ENCODE measurements around the gene MYO5B.

Gene MYO5B

DNA sequence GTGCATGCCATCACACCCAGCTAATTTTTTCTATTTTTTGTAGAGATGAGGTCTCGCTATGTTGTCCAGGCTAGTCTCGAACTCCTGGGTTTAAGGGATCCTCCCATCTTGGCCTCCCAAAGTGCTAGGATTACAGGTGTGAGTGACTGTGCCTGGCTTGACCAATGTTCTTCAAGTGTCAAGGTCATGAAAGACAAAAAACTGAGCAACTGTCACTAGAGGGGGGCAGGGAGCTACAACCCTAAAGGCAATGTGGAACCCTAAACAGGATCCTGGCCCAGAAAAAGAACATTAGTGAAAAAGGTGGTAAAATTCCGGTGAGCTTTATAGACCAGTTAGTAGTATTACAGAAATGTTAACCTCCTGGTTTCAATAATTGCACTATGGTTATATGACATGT lies 7.3 kb downstream of the MYO5B start:
- no peak for DNase-seq

DNA sequence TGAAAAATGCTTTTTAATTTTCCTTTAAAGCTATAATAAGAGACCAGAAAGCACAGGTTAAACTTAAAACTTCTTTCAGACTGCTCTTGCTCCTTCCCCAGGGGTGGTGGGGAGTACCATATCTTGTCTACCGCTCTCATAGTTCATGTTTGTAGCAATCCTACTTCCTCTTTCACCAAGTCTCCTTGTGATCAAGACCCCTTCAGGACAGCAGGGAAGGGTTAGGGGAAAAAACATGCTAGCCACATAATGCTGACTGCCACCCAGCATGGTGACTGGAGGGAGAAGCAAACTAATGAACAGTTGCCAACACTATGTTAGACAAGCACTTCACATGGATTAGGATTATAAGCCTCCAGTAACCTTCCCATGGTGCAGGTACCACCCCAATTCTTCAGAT lies 8.6 kb downstream of the MYO5B start:
- DNase-seq = no peak

DNA sequence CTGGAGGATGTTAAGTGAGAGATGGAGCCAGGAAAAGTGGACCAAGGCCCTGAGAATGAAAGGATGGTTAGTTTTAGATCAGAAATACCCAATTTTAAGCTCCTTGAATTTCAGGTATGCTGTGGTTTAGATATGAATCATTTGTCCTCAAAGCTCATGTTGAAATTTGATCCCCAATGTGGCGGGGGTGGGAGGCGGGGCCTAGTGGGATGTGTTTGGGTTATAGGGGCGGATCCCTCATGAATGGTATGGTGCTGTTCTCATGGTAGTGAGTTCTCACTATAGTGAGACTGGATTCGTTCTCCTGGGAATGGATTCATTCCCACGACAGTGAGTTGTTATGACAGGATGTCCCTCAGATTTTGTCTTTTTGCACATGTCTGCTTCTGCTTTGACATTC lies 11.4 kb downstream of the MYO5B start:
- no peak for DNase-seq

DNA sequence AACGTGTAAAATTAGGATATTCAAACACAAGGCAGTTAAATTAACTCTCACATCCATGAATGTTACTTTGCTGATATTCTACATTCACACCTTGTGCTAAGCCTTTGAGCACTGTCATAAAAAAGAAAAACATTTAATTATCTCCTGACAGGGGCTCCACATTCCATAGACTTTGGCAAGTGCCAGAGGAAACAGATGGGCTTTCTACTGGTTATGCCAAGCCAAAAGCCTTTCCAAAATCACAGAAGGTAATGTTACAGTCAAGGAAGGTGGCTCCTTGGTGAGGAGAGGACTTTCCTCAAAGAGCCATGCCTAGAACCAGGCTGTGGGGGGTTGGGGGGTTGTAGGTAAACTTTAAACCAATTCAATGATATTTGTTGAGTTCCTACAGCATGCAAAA lies 12.4 kb downstream of the MYO5B start:
- no peak for DNase-seq

DNA sequence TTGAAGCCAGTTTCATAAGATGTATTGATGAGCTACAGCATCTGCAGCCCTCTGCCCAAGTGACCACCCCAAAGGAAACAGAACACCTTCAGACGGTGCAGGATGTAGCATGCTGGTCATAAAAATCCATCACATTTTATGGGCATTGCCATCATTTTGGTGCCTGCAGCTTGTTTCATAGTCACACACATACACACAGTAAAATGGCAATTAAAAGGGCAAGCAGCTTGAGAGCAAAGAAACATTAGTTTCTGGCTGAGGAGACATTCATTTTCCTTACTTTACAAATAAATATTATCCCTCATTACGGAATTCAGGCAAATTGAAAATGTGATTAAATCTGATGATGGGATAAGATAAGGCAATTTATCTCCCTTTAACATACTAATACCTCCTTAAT lies 13.4 kb downstream of the MYO5B start:
- DNase-seq = no peak

DNA sequence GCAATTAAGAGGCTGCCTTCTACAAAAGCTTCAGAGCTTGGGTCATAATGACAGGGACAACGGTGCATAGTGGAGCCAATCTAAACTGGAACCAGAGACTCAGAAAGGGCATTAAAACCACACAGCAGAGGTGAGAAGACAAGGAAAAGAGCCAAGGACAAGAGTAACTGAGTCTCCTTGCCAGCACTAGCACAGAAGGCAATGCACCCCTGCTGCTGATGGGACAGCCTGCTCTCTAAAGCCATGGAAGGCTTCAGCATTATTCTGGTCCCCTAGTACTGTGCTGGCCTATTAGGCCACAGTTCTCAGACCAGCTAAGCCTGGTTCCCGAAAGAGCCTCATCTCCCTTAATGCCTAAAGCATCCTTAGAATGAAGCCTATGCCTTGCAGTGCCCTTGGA lies 15.5 kb downstream of the MYO5B start:
- no peak for DNase-seq

DNA sequence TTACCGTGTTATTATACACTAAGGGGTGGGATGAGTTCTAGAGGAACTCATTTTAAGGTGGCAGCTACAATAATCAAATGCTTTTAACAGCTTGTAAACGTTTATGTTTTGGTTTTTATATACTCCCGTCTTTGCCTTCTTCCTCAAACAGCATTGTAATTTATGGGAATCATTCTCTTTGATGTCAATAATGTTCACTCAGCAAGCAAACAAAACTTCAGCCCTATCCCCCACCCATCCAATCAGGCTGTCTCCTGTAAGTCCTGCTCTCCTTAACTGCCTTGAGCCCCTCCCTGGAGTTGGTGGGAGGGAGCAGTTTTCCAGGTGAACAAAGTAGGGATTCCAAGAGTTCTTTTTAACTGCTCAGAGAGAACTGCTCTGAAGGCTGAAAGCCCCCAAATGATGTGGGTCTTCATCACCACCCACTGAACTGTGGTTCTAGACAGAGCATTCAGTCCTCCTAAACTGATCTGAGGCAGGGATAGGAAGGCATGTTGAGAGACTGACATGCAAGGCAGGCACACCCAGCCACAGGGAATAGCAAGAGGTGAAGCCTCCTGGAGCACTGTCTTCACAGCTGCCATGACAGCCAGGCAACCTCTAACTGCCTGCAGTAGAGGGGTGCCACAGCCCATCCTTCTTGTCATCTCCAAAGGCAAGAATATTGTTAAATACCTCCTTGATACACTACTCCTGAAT lies 17.5 kb downstream of the MYO5B start:
- no peak for DNase-seq

DNA sequence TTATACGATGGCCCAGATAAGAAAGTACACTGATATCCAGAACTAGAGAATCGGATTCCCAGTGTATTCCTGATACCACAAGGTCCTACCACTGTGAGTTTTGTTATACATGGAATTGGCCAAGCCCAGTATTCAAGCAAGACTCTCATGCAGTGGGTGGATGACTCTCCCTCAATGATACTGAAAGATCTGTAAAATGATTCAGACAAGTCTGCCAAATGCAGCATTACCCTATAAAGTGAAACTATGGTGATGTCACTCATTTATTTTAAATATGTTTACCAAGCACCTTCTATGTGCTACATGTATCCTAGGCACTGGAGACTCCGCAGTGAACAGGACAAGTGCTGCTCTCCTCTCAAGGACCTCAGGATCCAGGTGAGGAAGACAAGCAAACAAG lies 22.6 kb downstream of the MYO5B start:
- no peak for DNase-seq

DNA sequence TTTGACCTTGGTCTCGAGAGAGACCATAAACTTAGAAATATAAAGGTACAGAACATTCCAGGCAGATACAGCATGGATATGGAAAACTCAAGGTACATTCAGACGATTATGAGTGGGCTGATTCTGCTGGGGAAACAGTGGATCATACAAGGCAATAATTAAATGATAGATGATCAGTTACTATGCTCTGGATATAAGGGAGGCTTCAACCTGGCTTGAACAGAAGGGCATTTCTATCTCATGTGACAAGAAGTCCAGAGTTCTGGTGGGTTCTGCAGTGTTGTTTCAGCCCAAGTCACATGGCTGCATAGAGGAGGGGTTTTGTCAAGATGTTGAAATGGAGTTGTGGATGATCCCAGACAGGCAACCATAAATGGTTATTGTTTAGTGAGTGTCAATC lies 23.5 kb downstream of the MYO5B start:
- DNase-seq = no peak

DNA sequence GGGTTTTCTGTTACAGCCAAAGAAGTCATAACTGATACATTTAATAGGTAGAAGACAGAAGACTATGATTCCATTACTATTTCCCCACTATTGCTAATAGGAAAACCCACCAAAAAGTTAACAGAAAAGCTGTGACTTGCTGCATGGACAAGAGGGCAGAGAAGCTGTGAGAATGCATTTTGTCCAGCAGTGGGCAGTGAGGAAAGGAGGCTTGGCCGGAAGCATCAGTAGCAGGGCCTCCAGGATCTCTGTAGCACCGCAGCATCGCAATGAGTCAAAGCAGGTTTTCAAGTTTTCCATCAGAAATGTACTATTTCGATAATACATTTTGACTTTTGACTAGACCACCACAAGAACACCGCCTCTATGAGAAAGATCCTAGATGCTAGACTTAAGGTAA lies 24.9 kb downstream of the MYO5B start:
- DNase-seq = no peak

DNA sequence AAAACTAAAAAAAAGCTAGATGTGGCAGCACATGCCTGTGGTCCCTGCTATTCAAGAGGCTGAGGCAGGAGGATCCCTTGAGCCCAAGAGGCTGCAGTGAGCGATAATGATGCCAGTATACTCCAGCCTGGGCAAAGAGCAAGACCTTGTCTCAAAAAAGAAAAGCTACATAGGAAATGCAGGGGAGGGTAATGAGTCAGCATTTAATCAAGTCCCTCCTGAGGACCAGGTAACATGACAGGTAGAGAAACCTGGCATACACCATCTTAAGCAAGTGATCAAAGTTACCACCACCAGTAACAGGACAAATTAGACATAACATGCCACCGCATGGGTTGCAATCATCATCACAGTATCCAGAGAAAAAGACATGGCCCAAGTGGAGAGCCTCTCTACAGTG lies 25.8 kb downstream of the MYO5B start:
- DNase-seq = no peak

DNA sequence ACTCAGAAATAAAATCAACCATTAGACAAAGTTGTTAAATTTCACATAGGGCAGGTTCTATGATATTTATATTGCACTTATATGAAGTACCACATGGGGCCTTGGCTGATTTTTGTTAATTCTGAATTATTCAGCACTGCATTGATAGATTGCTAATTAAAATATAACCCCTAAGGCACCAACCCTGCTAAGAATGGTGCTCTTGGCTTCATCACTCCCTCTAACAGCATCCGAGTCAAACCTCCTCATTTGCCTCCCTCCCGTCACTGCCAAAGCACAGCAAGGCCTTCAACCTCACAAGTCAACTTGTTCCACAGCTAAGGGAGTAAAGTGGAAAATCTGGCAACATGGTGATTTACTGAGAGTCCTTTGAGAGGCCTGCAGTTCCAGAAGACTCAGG lies 27.0 kb downstream of the MYO5B start:
- no peak for DNase-seq

DNA sequence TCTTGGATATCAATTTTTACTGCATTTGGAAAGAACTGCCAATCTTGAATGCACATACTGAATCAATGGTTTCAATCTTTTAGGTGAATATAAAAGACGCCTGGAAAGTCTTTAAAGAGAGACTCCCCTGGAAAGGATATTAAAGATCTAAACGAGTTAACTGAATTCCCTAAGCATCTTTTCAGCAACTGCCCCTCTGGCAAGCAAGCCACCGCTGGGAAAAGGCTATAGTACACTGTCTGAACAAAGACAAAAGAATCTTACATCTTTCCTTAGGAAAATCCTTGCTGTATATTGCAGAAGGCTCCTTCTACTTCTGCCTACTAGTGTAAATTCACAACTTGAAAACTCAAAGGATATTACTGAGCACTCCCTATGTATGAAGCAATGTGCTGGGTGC lies 28.0 kb downstream of the MYO5B start:
- DNase-seq = no peak

DNA sequence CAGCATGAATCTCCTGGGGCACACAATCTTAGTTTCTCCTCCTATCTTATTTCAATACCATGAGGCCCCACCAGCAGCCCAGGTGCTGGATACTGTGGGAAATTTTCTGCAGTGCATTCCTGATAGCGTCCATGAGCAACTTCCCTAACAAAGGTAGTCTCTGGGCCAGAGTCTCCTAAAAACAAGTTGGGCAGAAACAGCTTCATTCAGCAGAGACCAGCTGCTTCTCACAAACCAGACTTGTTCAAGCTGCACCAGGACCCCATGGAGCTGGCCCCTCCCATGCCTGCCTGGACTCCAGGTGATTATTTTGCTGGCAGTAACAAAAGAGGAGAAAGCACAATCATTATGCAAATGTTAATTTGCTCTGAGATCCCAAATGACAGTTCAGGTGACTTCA lies 31.4 kb downstream of the MYO5B start:
- no peak for DNase-seq

DNA sequence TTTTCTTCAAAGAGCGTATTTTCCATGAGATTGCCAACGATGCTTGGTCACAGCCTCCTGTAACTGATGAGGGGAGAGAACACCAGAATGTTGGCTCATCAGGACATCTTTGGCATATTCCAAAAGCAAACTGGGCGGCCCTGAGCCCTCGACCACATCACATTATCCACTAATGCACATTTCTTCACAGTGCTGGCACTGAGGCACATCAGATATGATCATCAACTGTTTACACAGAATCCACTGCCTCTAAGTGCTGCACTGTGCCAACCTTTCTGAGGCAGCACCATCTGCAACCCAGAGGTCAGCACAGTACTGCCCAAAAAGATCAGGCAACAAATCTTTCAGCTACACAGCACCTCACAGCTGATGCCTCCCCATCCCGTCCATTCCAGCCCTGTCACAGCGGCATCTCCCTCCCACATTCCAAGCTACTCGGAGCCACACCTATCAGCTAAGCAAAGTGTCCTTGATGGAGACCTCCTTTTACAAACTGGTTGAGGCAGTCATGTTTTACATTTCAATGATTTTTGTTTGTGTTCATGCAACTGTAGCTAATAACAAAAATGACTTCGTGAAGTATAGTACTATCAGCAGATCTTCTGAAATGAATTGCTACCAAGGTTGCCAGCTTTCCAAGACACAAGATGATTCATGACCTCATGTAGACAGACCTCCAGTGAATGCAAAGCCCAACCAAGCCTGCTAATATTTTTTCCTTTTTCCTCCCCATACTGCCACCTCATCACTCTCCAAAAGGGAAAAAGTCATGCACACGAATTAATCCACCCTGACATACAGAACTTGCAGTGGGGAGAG lies 32.3 kb downstream of the MYO5B start:
- no peak for DNase-seq

DNA sequence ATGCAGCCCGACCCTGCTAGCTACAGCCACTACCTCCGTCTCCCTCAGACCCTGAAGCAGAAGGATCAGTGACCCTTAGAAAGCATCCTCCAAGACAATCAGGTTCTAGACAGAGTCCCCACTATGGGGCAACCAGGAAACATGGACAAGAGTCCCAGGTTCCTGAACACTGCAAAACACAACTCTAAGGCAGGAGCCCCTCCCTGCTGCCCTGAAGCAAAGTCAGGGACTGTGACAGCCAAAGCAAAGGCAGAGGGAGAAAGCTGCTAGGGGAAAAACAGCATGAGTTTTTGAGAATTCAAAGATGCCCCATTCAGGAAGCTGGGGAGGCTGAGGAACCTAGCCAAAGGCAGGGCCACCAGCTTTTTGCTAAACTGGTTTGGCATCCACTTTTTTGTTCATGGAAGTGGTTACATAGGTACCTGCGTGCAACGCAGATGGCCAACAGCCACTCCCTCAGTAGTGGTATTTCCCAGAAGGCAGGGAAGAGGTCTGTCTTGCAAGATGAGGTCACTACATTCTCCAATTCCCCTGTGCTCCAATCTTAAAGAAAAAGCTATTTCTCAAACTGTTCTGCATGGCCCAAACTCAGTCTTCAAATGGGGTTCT lies 33.2 kb downstream of the MYO5B start:
- DNase-seq = no peak

DNA sequence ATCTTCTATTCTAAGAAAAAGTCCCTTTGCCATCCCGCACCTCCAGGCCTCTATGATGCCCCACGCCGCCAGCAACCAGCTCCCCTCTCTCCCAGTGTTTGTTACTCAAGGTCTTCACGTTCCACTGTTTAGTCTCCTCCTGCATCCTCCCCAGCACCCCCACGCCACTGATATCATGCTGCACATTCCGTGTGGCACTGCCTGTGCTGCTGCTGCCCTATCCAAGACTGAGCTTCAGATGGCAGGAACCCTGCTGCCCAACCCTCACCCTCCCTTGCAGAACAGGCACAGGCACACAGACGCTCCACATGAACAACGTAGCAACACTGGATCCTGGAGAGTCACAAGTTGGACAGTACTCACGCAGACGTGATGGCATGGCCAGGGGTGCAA lies 35.3 kb downstream of the MYO5B start:
- DNase-seq = no peak

DNA sequence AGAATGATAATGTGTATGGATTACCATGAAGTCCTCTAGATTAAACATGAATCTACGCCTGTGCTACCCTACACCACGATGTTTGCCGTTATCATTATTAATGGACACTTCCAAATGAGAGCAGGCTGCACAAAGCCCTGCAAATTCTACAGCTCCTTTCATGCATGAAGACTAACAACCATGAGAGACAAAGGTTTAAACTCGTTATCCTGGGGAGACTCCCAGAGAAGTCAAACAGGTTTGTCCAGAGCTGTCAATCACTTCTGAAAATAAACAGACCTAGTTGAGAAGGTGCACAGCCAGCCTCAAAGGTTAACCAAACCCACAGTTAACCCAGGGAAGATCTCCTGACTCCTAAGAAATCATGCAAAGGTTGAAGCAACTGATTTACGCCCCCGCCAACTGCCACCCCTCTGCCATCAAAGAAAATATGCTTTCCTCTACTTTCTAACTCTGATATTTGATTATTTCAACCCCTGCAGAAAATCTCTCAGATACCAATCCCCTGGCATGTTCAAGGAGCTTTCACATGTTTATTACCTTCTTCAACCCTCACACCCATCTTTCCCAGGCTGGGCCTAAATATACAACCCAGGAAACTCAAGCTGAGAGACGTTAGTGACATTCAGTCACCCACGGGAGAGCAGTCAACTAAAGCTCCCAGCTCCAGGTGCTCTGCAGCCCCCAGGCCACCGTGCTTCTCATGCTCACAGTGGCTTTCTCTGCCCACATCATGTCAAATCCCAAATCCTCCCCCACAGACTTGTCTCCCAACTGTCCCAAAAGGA lies 35.9 kb downstream of the MYO5B start:
- peak; percentile 89 for DNase-seq

DNA sequence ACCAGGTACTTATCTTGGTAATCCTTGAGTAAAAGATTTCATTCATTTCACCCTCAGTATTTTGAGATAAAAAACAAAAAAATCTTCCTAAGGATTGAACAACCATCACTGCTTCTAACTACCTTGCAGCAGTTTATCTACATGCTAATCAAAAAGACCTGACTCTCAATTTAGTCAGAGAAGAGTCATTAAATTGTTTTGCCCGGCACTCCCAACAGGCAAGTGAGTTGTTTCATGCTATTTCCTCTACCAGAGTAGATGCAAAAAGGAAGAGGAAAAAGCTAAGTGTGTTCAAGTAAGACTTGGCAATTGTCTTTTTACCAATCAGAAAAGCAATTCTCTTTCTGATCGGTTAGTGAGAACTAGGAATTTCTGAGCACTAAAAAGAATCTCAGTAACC lies 39.5 kb downstream of the MYO5B start:
- no peak for DNase-seq

DNA sequence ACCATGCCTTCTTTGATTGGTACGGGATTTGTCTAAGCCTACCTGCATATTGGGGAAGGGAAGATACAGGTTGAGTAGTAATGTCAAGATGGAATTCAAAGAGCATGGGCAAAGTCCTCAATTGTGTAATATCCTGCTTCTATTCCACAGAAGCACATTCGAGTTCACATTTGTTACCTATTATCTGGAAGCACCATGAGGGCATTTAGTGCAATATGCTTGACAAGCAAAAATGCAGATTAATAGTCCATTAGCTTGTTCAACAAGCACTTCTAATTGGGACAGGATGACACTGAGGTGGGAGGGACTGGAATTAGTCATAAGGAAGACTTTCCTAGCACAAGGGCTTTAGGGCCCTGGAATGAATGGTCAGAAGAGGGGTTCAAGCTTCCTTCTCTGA lies 40.5 kb downstream of the MYO5B start:
- DNase-seq = no peak

DNA sequence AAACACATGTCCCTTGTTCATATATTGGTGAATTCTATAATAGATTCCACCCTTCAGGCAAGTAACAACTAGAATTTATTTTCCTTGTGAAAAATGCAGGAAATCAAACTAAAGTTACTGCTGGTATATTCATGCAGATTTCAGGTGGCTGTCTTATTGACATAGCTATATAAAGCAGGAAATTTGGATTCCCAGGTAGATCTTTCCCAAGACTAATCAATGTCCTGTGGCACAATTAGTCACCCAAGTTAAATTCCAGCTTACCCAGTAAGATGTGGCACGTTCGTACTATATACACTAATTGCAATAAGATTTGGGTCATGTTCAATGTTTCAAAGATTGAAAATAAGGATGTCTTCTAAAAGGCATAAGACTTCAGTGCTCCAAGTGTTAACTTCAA lies 42.0 kb downstream of the MYO5B start:
- DNase-seq = no peak

DNA sequence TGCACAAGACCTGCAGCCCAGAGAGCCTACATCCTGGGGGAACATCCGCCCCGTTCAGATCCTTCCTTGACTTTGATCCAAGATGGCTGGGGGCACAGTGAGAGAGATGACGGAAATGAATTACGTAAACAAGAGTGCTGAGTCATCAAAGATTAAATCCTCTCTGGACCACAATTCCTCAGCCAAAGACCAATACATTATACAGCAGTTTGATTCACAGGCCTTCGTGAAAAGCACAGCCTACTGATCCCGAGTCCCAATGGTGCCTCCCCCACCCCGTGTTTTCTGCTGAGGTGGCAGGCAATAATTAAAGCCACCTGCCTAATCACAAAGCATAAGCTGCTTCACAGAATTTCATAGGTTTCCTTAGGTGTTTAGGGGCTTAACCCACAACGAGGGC lies 43.0 kb downstream of the MYO5B start:
- DNase-seq = no peak

DNA sequence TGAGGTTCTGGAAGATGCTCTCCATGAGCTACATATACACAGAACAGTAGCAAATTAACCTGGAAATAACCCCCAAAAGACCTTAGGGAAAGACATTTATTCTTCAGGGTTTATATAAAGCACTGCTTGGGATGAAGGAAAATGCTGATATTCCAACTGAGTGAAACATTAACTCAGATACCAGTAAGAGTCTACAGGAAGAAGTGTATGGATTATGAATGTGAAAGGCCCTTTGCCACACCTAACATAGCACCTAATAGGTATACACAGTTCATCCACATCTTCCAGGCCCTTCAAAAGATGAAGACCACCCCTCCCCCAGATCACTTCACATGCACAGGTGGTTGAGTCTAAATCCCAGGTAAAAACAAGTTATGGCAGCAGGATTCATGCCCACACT lies 50.4 kb downstream of the MYO5B start:
- no peak for DNase-seq

DNA sequence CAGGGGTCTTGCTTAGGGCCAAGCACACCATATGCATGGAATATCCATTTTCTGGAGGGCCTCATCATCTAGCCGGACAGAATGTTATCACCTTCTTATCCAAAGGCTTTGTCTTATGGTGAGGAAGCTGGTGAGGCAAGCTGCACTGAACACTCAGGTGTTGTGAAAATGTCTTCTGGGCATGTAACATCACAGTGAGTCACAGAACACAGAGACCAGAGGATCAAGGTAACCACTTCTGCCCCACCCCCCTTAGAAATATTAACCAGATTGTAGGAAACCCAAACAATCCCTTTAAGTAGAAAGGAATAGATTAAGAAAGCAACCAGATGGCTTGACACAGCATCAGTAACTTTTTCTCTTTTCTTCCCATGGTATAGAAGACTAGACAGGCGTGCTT lies 51.1 kb downstream of the MYO5B start:
- DNase-seq = no peak
